CD14-positive monocyte (primary cell): ENCODE data around the gene RIPK3. TPM values are rescaled to one million over a fixed set of nuclear protein-coding genes. Genes with fewer than 3 reads are reported as not detected.

ENCODE experiments used
- DNase-seq, 3 donors: peaks; one replicate each; pipeline ENCODE4 v3.0.0-alpha.2; 2011 to 2022
- H2AFZ ChIP-seq: 2 replicates; pipeline ENCODE4 v1.6.0; 2012; ENCODE audit warnings: mild to moderate bottlenecking, low read depth, low read length, inconsistent platforms; ENCODE audit not compliant: insufficient read depth, poor library complexity, severe bottlenecking
- H3K27ac ChIP-seq, 2 donors: 1 replicate in 1 of 2; 2 replicates in 1 of 2; pipeline ENCODE4 v1.5.1; 2012 to 2013; ENCODE audit warnings: low read length in 2 of 2, control low read depth in 1 of 2, inconsistent platforms in 1 of 2, low read depth in 1 of 2, mild to moderate bottlenecking in 1 of 2
- H3K27me3 ChIP-seq, 2 donors: one replicate each; pipeline versions ENCODE4 v1.6.0 to v1.6.1; 2011 to 2013; ENCODE audit warnings: low read length in 2 of 2; ENCODE audit not compliant: control insufficient read depth in 2 of 2, insufficient read depth in 2 of 2
- H3K36me3 ChIP-seq, 2 donors: replicated peaks in 1 of 2; 1 replicate in 1 of 2; 2 replicates in 1 of 2; pipeline versions ENCODE4 v1.5.1 to v1.6.1; 2012 to 2013; ENCODE audit warnings: low read length in 2 of 2, control low read depth in 1 of 2, inconsistent platforms in 1 of 2, mild to moderate bottlenecking in 1 of 2; ENCODE audit not compliant: insufficient read depth in 2 of 2, control insufficient read depth in 1 of 2
- H3K4me1 ChIP-seq, 2 donors: 1 replicate in 1 of 2; 2 replicates in 1 of 2; pipeline versions ENCODE4 v1.5.1 to v1.6.1; 2012 to 2013; ENCODE audit warnings: low read length in 2 of 2, control low read depth in 1 of 2, inconsistent platforms in 1 of 2, mild to moderate bottlenecking in 1 of 2, moderate library complexity in 1 of 2; ENCODE audit not compliant: insufficient read depth in 2 of 2, control insufficient read depth in 1 of 2
- H3K4me2 ChIP-seq: replicated peaks from 2 replicates; pipeline ENCODE3; 2012; ENCODE audit warnings: low read length, moderate library complexity, mild to moderate bottlenecking; ENCODE audit not compliant: poor library complexity, severe bottlenecking; ENCODE audit errors: extremely low read depth
- H3K4me3 ChIP-seq, 3 experiments: fragments of 200-600 bp in 1 of 3; sonication (generic) in 1 of 3; replicated peaks in 1 of 3; 1 replicate in 2 of 3; 2 replicates in 1 of 3; pipeline ENCODE4 v1.5.1; 2011 to 2013; ENCODE audit warnings: low read length in 3 of 3, mild to moderate bottlenecking in 3 of 3, control low read depth in 2 of 3, low read depth in 2 of 3, inconsistent platforms in 1 of 3, moderate library complexity in 1 of 3
- H3K79me2 ChIP-seq: 2 replicates; pipeline ENCODE4 v1.6.0; 2012; ENCODE audit warnings: mild to moderate bottlenecking, control low read depth, inconsistent platforms, low read length, moderate library complexity; ENCODE audit not compliant: insufficient read depth
- H3K9ac ChIP-seq: 2 replicates; pipeline ENCODE4 v1.6.0; 2017; ENCODE audit warnings: low read length, mild to moderate bottlenecking; ENCODE audit not compliant: insufficient read depth, poor library complexity, severe bottlenecking
- H3K9me3 ChIP-seq, 2 donors: replicated peaks in 1 of 2; 1 replicate in 1 of 2; 2 replicates in 1 of 2; pipeline versions ENCODE4 v1.5.1 to v1.6.1; 2012 to 2013; ENCODE audit warnings: low read length in 2 of 2, control low read depth in 1 of 2; ENCODE audit not compliant: control insufficient read depth in 1 of 2, insufficient read depth in 1 of 2
- H4K20me1 ChIP-seq: 2 replicates; pipeline ENCODE4 v1.6.0; 2012; ENCODE audit warnings: mild to moderate bottlenecking, low read length, control low read depth, moderate library complexity; ENCODE audit not compliant: insufficient read depth
- H3K27ac Mint-ChIP-seq, 7 donors: one replicate each; pipeline ENCODE4 v1.8.0; 2020; ENCODE audit warnings: mild to moderate bottlenecking in 7 of 7, mixed read lengths in 7 of 7, moderate library complexity in 6 of 7, inconsistent platforms in 2 of 7
- H3K27me3 Mint-ChIP-seq, 3 donors: one replicate each; pipeline ENCODE4 v1.8.0; 2021 to 2022; ENCODE audit warnings: low read depth in 3 of 3, mild to moderate bottlenecking in 3 of 3, mixed read lengths in 3 of 3, moderate library complexity in 3 of 3, inconsistent platforms in 1 of 3
- H3K36me3 Mint-ChIP-seq, 2 donors: one replicate each; pipeline ENCODE4 v1.8.0; 2020; ENCODE audit warnings: mixed read lengths in 2 of 2, inconsistent platforms in 1 of 2, mild to moderate bottlenecking in 1 of 2
- H3K4me1 Mint-ChIP-seq: one replicate; pipeline ENCODE4 v1.8.0; 2020; ENCODE audit warnings: mild to moderate bottlenecking, mixed read lengths
- H3K4me3 Mint-ChIP-seq, 2 donors: one replicate each; pipeline ENCODE4 v1.8.0; 2020; ENCODE audit warnings: mild to moderate bottlenecking in 2 of 2, mixed read lengths in 2 of 2, moderate library complexity in 1 of 2
- H3K9me3 Mint-ChIP-seq, 7 donors: one replicate each; pipeline ENCODE4 v1.8.0; 2020 to 2022; ENCODE audit warnings: mixed read lengths in 7 of 7, mild to moderate bottlenecking in 6 of 7, moderate library complexity in 6 of 7, inconsistent platforms in 2 of 7
- WGBS: methylation state at CpG from one replicate; pipeline ENCODE4 v1.1.5; 2013; ENCODE audit warnings: missing lambda C conversion rate; ENCODE audit not compliant: insufficient coverage; 5-methylcytosine and 5-hydroxymethylcytosine counted together
- intact Hi-C, 2 donors: fragments of 100-400 bp; cut with micrococcal nuclease; formaldehyde crosslinking; loops; one replicate each; pipeline versions ENCODE4 v1.15.0 to v1.15.1; 2023
- polyA plus RNA-seq, 3 donors: library from polyadenylated mRNA; depleted of rRNA in 1 of 3; unstranded in 2 of 3; stranded (reverse) in 1 of 3; fragments of 300-500 nt in 2 of 3; fragments of >200 nt in 1 of 3; fragmentation: Illumina TruSeq in 2 of 3; gene quantifications; 1 replicate in 2 of 3; 2 replicates in 1 of 3; pipeline ENCODE4 v1.2.3, GENCODE V29; 2012 to 2021
- TF ChIP-seq, protein P1 (sequence below): fragments of 200-600 bp; IDR thresholded peaks from one replicate; pipeline ENCODE4 v1.8.0; 2022; ENCODE audit warnings: antibody characterized with exemption, mild to moderate bottlenecking

The RIPK3 gene
- polyA plus RNA-seq, 3 donors, result 11.7 to 69.6 (median 11.8) TPM

DNA sequence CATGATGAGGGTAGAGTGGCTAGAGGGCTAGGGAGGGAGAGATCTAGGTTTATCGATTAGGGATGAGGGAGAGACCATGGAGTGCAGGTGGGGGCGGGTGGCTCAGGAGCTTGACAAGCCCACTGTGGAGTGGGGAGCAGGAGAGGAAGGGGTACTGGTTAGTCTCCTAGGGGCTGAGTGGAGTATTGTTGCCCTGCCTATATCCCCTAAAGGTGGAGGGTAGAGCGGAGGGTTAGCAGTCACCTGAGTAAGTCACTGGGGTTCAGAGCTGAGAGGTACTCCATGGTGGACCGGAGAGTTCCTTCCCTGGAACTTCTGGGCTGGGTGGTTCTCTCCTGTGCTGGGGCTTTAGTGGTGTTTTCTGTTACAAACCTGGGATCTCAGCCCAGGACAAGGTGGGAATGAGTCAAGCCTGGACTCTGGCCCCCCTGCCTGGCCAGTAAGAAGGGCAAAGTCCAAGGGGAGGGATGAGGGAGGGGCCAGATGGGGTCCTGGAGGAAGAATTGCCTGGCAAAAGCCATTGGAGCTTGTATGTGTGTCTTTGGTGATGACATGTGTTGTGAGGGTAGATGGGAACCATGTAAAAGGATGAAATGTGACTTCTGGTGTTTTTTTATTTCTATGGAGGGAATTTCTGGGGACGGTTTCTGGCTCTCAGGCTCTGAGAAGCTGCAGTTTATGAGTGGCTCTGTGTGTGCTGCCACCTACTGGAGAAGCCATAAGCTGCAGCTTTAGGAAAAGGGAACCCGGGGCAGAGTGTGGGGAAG, 32.0 kb downstream of the RIPK3 start, which contains the start of gene CIDEB:
Gene CIDEB (minus strand): TSS at position 403 of the 767 bp plus-strand sequence. CDS start 119 bp downstream, at position 284.
- no peaks in the 10 kb centered on the region for H3K27me3 Mint-ChIP-seq
- H3K9ac ChIP-seq, result no peak within 1 kb of the TSS
- peak within 1 kb of the TSS; percentile 24 to 86 (median 60) for H3K27ac Mint-ChIP-seq
- peaks cover 0 to 2% (median 0%) of the 10 kb centered on the region in 7 donors for H3K9me3 Mint-ChIP-seq
- H3K27ac ChIP-seq, result peak within 1 kb of the TSS; percentile 9 to 57
- H3K36me3 Mint-ChIP-seq, result peaks cover 65 to 76% of the 10 kb centered on the region in 2 donors
- H3K4me1 ChIP-seq, result peaks cover 46 to 53% of the 10 kb centered on the region in 2 donors
- H4K20me1 ChIP-seq, result peaks cover 62% of the 10 kb centered on the region
- peaks cover 81% of the 10 kb centered on the region for H3K79me2 ChIP-seq
- peak within 1 kb of the TSS; percentile 93 for H3K4me2 ChIP-seq
- H2AFZ ChIP-seq, result no peak within 1 kb of the TSS
- H3K36me3 ChIP-seq, result peaks cover 55 to 64% of the 10 kb centered on the region in 2 donors
- H3K4me1 Mint-ChIP-seq, result peaks cover 49% of the 10 kb centered on the region
- TF ChIP-seq, protein P1, sequence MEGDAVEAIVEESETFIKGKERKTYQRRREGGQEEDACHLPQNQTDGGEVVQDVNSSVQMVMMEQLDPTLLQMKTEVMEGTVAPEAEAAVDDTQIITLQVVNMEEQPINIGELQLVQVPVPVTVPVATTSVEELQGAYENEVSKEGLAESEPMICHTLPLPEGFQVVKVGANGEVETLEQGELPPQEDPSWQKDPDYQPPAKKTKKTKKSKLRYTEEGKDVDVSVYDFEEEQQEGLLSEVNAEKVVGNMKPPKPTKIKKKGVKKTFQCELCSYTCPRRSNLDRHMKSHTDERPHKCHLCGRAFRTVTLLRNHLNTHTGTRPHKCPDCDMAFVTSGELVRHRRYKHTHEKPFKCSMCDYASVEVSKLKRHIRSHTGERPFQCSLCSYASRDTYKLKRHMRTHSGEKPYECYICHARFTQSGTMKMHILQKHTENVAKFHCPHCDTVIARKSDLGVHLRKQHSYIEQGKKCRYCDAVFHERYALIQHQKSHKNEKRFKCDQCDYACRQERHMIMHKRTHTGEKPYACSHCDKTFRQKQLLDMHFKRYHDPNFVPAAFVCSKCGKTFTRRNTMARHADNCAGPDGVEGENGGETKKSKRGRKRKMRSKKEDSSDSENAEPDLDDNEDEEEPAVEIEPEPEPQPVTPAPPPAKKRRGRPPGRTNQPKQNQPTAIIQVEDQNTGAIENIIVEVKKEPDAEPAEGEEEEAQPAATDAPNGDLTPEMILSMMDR, result peak; percentile 93
- intact Hi-C loops, result loop anchor here in 1 of 2 donors (10.0 kb wide), 1 partner anchor 93 kb away; the partner anchor contains the start of genes CHMP4A and MDP1
- peak within 1 kb of the TSS; percentile 12 to 59 for H3K4me3 Mint-ChIP-seq
- peak within 1 kb of the TSS in 1 of 3 experiments; percentile 84 for H3K4me3 ChIP-seq
- 67% methylated on average over 6 of the region's 6 CpGs for WGBS
- H3K9me3 ChIP-seq, result no peaks in the 10 kb centered on the region
- DNase-seq, result peak; percentile 63 to 77 (median 74)
- no peaks in the 10 kb centered on the region for H3K27me3 ChIP-seq

DNA sequence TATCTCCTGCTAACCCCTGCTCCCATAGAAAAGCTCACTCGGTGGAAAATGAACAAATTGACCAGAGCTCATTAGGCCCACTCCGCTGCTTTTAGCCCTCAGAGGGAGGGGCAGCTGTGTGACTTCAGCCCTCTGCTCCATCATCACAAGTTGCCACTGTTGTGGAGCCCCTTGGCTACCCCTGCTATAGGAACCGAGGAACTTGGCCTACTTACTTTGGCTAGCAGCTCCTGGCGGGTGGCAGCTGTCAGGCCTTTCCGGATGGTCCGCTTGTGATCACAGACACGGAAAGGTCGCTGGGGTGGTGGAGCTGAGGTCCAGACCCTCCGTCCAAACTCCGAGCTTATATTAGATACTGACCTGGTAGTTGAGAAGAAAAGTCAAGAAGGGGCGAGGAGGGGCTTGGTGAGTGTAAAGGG, 32.6 kb downstream of the RIPK3 start:
- Mint-ChIP-seq H3K9me3 (peaks cover 0 to 2% (median 0%) of the 10 kb centered on the region in 7 donors), H3K4me1 (peaks cover 43% of the 10 kb centered on the region), H3K4me3 (no peak overlapping the region), H3K27ac (peak overlapping the region in 5 of 7 donors; percentile 22 to 83 (median 60)), H3K27me3 (no peaks in the 10 kb centered on the region), H3K36me3 (peaks cover 71 to 79% of the 10 kb centered on the region in 2 donors)
- H3K27me3 ChIP-seq, result no peaks in the 10 kb centered on the region
- TF ChIP-seq, protein P1, result no peak
- H3K4me3 ChIP-seq, result no peak overlapping the region
- WGBS, result 86% methylated on average over 11 of the region's 11 CpGs
- no peak overlapping the region for H2AFZ ChIP-seq
- H3K9ac ChIP-seq, result no peak overlapping the region
- H3K4me2 ChIP-seq, result no peak overlapping the region
- H3K4me1 ChIP-seq, result peaks cover 40 to 47% of the 10 kb centered on the region in 2 donors
- peak overlapping the region in 1 of 2 donors; percentile 57 for H3K27ac ChIP-seq
- H3K79me2 ChIP-seq, result peaks cover 80% of the 10 kb centered on the region
- H3K36me3 ChIP-seq, result peaks cover 61 to 70% of the 10 kb centered on the region in 2 donors
- no peak for DNase-seq
- intact Hi-C loops, result loop anchor here in 1 of 2 donors (10.0 kb wide), 1 partner anchor 92 kb away; the partner anchor contains the start of genes CHMP4A and MDP1
- peaks cover 62% of the 10 kb centered on the region for H4K20me1 ChIP-seq
- no peaks in the 10 kb centered on the region for H3K9me3 ChIP-seq
